ENCODE measurements around the gene CDK17. TPM values are rescaled to one million over a fixed set of nuclear protein-coding genes. Genes with fewer than 3 reads are reported as not detected.

Gene CDK17
- total RNA-seq, 1 experiment from 2014 or later: 23.9 TPM

DNA sequence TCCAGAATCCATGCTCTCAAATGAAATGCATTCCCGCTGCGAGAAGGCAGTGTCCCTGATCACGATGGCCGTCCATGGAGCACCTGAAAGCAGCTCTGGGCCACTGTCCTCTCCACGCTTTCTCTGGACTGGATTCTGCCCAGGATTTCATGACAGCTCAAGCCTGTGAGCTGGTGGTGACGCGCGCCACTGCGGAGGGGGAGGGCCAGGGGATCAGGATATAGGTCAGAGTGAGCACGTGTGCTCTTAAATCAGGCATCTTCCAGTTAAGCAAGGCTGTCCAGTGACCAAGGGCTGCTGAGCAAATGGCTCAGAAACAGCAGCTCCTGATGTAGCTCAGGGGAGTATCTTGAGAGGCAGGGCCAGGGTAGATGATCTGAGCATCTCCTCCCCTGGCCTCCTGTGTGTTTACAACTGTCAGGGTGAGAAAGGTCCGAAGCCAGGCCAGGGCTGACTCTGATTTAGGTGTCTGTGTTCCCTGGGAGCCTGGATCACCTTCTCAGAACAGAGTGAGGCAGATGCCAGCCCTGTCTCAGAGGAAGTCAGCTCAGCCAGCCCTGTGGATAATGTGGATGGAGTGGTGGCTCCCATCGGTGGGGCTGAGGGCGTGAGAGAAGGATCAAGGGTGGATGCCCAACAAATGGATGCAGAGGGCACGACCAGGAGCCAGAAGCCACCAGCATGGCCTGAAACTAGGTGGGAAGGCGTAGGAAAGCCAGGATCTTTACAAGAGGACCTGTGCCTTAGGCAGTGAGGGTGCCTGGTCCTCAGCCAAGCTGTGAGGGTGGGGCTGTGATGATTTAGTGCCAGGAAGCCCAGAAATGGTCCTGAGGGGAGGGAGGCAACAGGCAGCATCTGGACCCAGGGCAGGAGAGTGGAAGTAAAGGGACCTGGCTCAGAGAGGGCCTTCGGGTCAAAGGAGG is 150.8 kb downstream of the CDK17 start:
- ATAC-seq (no peak), DNase-seq (no peak)
- Histone ChIP-seq H3K27ac (ENCODE audit: low read length) (no peak overlapping the region), H3K36me3 (ENCODE audit: low read depth, low read length) (peaks cover 35% of the 10 kb centered on the region; the same call in 1 of the 2 replicates), H3K4me1 (ENCODE audit: insufficient read depth, low read length) (peaks cover 17% of the 10 kb centered on the region), H3K27me3 (ENCODE audit: low read length) (no peaks in the 10 kb centered on the region), H3K9ac (ENCODE audit: low read length) (no peak overlapping the region), H2AFZ (ENCODE audit: low read length) (no peak overlapping the region), H4K20me1 (ENCODE audit: low read length) (peaks cover 5% of the 10 kb centered on the region; the same call in 1 of the 2 replicates), H3F3A (ENCODE audit: low read length, unreplicated experiment) (no peaks in the 10 kb centered on the region), H3K9me3 (ENCODE audit: low read length) (no peaks in the 10 kb centered on the region), H3K9me2 (replicated peaks; ENCODE audit: low read length) (no peaks in the 10 kb centered on the region), H3K4me2 (ENCODE audit: low read length) (no peak overlapping the region), H3K79me2 (ENCODE audit: low read length) (0 out of 2 replicates have a peak, but pooled peaks cover 5% of the 10 kb centered on the region), H3K4me3 (ENCODE audit: low read length) (no peak overlapping the region)
- no TSS peak for BruUV-seq (replicated peaks)
- TF ChIP-seq, protein P1, sequence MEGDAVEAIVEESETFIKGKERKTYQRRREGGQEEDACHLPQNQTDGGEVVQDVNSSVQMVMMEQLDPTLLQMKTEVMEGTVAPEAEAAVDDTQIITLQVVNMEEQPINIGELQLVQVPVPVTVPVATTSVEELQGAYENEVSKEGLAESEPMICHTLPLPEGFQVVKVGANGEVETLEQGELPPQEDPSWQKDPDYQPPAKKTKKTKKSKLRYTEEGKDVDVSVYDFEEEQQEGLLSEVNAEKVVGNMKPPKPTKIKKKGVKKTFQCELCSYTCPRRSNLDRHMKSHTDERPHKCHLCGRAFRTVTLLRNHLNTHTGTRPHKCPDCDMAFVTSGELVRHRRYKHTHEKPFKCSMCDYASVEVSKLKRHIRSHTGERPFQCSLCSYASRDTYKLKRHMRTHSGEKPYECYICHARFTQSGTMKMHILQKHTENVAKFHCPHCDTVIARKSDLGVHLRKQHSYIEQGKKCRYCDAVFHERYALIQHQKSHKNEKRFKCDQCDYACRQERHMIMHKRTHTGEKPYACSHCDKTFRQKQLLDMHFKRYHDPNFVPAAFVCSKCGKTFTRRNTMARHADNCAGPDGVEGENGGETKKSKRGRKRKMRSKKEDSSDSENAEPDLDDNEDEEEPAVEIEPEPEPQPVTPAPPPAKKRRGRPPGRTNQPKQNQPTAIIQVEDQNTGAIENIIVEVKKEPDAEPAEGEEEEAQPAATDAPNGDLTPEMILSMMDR (conservative IDR thresholded peaks at IDR 0.05; ENCODE audit: low read depth, low read length): no peak
- TF ChIP-seq EZH2phosphoT487 (IDR thresholded peaks at IDR 0.05; ENCODE audit: borderline replicate concordance, low read length): no peak
- TF ChIP-seq EZH2 (IDR thresholded peaks at IDR 0.05; ENCODE audit: low read length, unreplicated experiment): no peak
- ChIA-PET POLR2A (ENCODE audit: unreplicated experiment) (no interaction called here), CTCF (no interaction called here)
- intact Hi-C loops (cut with micrococcal nuclease): no loop called here

DNA sequence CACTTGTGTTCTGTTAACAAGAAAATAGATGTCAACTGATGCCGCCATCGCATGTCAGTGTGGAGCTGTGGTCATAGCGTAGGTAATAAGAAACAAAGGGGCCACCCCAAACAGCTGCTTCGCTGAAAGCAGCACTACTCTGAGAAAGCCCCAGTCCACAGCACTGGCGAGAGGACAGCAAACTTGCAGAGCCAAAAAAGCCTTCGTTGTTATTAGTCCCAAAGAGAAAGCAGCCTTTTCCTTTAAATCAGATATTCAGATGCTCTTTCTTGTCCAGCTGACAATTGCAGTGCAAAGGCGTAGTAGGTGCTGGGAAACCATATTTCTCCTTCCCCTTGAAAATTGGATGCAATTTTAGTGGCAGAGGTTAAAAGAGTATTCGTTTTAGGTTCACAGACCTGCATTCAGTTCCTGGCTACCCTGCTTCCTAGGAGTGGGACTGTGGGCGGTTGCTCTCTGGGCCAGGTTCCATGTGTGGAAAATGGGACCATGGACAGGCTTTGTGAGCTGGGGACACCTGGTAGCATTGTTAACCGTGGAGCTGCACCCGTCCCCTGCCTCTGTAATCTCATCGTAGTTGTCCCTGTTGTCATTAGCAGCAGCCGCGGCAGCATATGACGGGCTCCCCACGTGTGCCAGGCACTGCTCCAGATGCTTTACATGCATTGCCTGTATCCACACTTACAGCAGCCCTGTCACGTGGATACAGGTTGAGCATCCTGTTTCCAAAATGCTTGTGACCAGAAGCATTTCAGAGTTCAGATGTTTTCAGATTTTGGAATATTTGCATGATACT is 151.9 kb downstream of the CDK17 start:
- Histone ChIP-seq H3K79me2 (ENCODE audit: low read length) (0 out of 2 replicates have a peak, but pooled peaks cover 5% of the 10 kb centered on the region), H4K20me1 (ENCODE audit: low read length) (peaks cover 5% of the 10 kb centered on the region; the same call in 1 of the 2 replicates)
- POLR2A ChIA-PET (ENCODE audit: unreplicated experiment): interaction anchor here (0.6 kb wide), 1 partner anchor 31 kb away, joined by 4 read pairs; no protein-coding TSS in a partner anchor

More for the DNA sequence above, 151.9 kb downstream of the CDK17 start:
- ATAC-seq (no peak), DNase-seq (no peak)
- Histone ChIP-seq H3K9ac (ENCODE audit: low read length) (no peak overlapping the region), H3F3A (ENCODE audit: low read length, unreplicated experiment) (no peaks in the 10 kb centered on the region), H3K9me2 (replicated peaks; ENCODE audit: low read length) (no peaks in the 10 kb centered on the region), H3K36me3 (ENCODE audit: low read depth, low read length) (peaks cover 35% of the 10 kb centered on the region; the same call in 1 of the 2 replicates), H3K4me3 (ENCODE audit: low read length) (no peak overlapping the region), H3K27ac (ENCODE audit: low read length) (no peak overlapping the region), H3K27me3 (ENCODE audit: low read length) (no peaks in the 10 kb centered on the region), H3K4me1 (ENCODE audit: insufficient read depth, low read length) (peaks cover 17% of the 10 kb centered on the region), H3K9me3 (ENCODE audit: low read length) (no peaks in the 10 kb centered on the region), H3K4me2 (ENCODE audit: low read length) (no peak overlapping the region), H2AFZ (ENCODE audit: low read length) (no peak overlapping the region)
- intact Hi-C loops (cut with micrococcal nuclease): no loop called here
- BruUV-seq (replicated peaks): TSS peak; percentile 25
- TF ChIP-seq, protein P1 (conservative IDR thresholded peaks at IDR 0.05; ENCODE audit: low read depth, low read length): no peak
- no peak for TF ChIP-seq EZH2phosphoT487 (IDR thresholded peaks at IDR 0.05; ENCODE audit: borderline replicate concordance, low read length)
- no peak for TF ChIP-seq EZH2 (IDR thresholded peaks at IDR 0.05; ENCODE audit: low read length, unreplicated experiment)
- CTCF ChIA-PET: interaction anchor here (0.9 to 1.1 kb wide), 2 partner anchors 182 to 268 kb away, joined by 3 to 4 read pairs; no protein-coding TSS in a partner anchor

Data from PC-3 (cell line).